ENCODE results near the gene FKBP5. TPM values are rescaled to one million over a fixed set of nuclear protein-coding genes. Genes with fewer than 3 reads are reported as not detected.
A peak's percentile ranks its signal among the peaks of the same experiment; 100 is the strongest.

Gene FKBP5
- polyA plus RNA-seq, 1 donor from 2014 or later: 1.2 TPM

DNA sequence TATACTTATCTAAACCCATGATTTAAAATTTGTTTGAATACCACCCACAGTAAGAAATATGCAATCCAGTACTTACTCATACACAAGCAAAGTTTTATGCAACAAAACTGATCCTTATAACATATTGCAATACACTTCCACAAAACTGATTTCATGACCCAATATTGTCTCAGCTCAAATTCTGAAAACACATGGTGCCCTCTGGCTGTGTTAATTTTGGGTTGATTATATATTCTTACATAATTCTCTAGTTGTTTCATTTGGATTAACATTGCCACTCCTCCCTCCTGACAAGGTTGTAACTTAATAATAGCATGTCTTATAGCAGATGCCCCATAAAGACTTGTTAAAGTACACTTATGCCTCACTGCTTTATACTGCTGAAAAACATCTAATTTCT lies 103.1 kb downstream of the FKBP5 start:
- H3K36me3 ChIP-seq (ENCODE audit: insufficient read depth, low read length): no peaks in the 10 kb centered on the region
- TF ChIP-seq EP300 (conservative IDR thresholded peaks at IDR 0.05; ENCODE audit: poor library complexity, severe bottlenecking) (no peak), RAD21 (conservative IDR thresholded peaks at IDR 0.05) (no peak), MXI1 (conservative IDR thresholded peaks at IDR 0.05; ENCODE audit: poor library complexity, severe bottlenecking) (no peak), POLR2AphosphoS5 (IDR thresholded peaks at IDR 0.05) (no peak), TAF1 (IDR thresholded peaks at IDR 0.05; ENCODE audit: low read depth) (no peak), SMC3 (conservative IDR thresholded peaks at IDR 0.05; ENCODE audit: poor library complexity) (no peak), EZH2 (IDR thresholded peaks at IDR 0.05; ENCODE audit: borderline replicate concordance, insufficient read depth, low read length, poor library complexity, severe bottlenecking) (no peak), CTCF (IDR thresholded peaks at IDR 0.05; ENCODE audit: poor library complexity, severe bottlenecking) (no peak)
- TF ChIP-seq, protein P1, sequence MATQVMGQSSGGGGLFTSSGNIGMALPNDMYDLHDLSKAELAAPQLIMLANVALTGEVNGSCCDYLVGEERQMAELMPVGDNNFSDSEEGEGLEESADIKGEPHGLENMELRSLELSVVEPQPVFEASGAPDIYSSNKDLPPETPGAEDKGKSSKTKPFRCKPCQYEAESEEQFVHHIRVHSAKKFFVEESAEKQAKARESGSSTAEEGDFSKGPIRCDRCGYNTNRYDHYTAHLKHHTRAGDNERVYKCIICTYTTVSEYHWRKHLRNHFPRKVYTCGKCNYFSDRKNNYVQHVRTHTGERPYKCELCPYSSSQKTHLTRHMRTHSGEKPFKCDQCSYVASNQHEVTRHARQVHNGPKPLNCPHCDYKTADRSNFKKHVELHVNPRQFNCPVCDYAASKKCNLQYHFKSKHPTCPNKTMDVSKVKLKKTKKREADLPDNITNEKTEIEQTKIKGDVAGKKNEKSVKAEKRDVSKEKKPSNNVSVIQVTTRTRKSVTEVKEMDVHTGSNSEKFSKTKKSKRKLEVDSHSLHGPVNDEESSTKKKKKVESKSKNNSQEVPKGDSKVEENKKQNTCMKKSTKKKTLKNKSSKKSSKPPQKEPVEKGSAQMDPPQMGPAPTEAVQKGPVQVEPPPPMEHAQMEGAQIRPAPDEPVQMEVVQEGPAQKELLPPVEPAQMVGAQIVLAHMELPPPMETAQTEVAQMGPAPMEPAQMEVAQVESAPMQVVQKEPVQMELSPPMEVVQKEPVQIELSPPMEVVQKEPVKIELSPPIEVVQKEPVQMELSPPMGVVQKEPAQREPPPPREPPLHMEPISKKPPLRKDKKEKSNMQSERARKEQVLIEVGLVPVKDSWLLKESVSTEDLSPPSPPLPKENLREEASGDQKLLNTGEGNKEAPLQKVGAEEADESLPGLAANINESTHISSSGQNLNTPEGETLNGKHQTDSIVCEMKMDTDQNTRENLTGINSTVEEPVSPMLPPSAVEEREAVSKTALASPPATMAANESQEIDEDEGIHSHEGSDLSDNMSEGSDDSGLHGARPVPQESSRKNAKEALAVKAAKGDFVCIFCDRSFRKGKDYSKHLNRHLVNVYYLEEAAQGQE (IDR thresholded peaks at IDR 0.05; ENCODE audit: borderline replicate concordance): no peak
- no peaks in the 10 kb centered on the region for H3K9me3 ChIP-seq (ENCODE audit: low read length)
- H3K27ac ChIP-seq (ENCODE audit: low read length): no peak overlapping the region
- H3F3A ChIP-seq (ENCODE audit: insufficient read depth, low read length, poor library complexity, severe bottlenecking): no peaks in the 10 kb centered on the region
- H3K4me2 ChIP-seq (ENCODE audit: low read length): no peak overlapping the region
- no peaks in the 10 kb centered on the region for H3K27me3 ChIP-seq (ENCODE audit: insufficient read depth, low read depth, low read length)
- H3K79me2 ChIP-seq (replicated peaks; ENCODE audit: insufficient read depth, low read length): no peaks in the 10 kb centered on the region
- H4K20me1 ChIP-seq (ENCODE audit: insufficient read depth): no peaks in the 10 kb centered on the region
- no peak overlapping the region for H3K9ac ChIP-seq (ENCODE audit: low read length)
- H3K4me3 ChIP-seq (ENCODE audit: low read length): no peak overlapping the region
- no peaks in the 10 kb centered on the region for H3K9me2 ChIP-seq (ENCODE audit: insufficient read depth, low read length)
- no peak overlapping the region for H2AFZ ChIP-seq (ENCODE audit: low read depth, low read length)

- Histone ChIP-seq H3K9ac (ENCODE audit: low read length) (no peak overlapping the region), H3F3A (ENCODE audit: insufficient read depth, low read length, poor library complexity, severe bottlenecking) (no peaks in the 10 kb centered on the region), H2AFZ (ENCODE audit: low read depth, low read length) (no peak overlapping the region), H3K36me3 (ENCODE audit: insufficient read depth, low read length) (no peaks in the 10 kb centered on the region), H3K4me3 (ENCODE audit: low read length) (no peak overlapping the region), H4K20me1 (ENCODE audit: insufficient read depth) (no peaks in the 10 kb centered on the region), H3K27me3 (ENCODE audit: insufficient read depth, low read depth, low read length) (no peaks in the 10 kb centered on the region), H3K9me2 (ENCODE audit: insufficient read depth, low read length) (no peaks in the 10 kb centered on the region), H3K9me3 (ENCODE audit: low read length) (no peaks in the 10 kb centered on the region), H3K27ac (ENCODE audit: low read length) (no peak overlapping the region), H3K4me2 (ENCODE audit: low read length) (no peak overlapping the region), H3K79me2 (replicated peaks; ENCODE audit: insufficient read depth, low read length) (no peaks in the 10 kb centered on the region)
- TF ChIP-seq, protein P1 (IDR thresholded peaks at IDR 0.05; ENCODE audit: borderline replicate concordance): no peak
- TF ChIP-seq SMC3 (conservative IDR thresholded peaks at IDR 0.05; ENCODE audit: poor library complexity) (peak; percentile 99), EZH2 (IDR thresholded peaks at IDR 0.05; ENCODE audit: borderline replicate concordance, insufficient read depth, low read length, poor library complexity, severe bottlenecking) (no peak), MXI1 (conservative IDR thresholded peaks at IDR 0.05; ENCODE audit: poor library complexity, severe bottlenecking) (no peak), POLR2AphosphoS5 (IDR thresholded peaks at IDR 0.05) (no peak), TAF1 (IDR thresholded peaks at IDR 0.05; ENCODE audit: low read depth) (no peak), EP300 (conservative IDR thresholded peaks at IDR 0.05; ENCODE audit: poor library complexity, severe bottlenecking) (no peak), RAD21 (conservative IDR thresholded peaks at IDR 0.05) (peak; percentile 95), CTCF (IDR thresholded peaks at IDR 0.05; ENCODE audit: poor library complexity, severe bottlenecking) (peak; percentile 92)
Measured at GRCh38 chr6:35583893-35584688, 104.6 kb downstream of the FKBP5 start.

Measured in neural cell (in vitro differentiated cells).